ENCODE measurements around the gene COQ4.

COQ4 gene

GRCh38 chr9:128340691-128341434 lies 18.2 kb downstream of the COQ4 start:
- no peak for DNase-seq (ENCODE audit: low read depth)

GRCh38 chr9:128341435-128341849 lies 18.8 kb downstream of the COQ4 start:
- peak; percentile 69 for DNase-seq (ENCODE audit: low read depth)

GRCh38 chr9:128342971-128343680 lies 20.5 kb downstream of the COQ4 start:
- DNase-seq (ENCODE audit: low read depth), result no peak

- no peak for DNase-seq (ENCODE audit: low read depth)
Measured at GRCh38 chr9:128343855-128344254, 21.2 kb downstream of the COQ4 start.

GRCh38 chr9:128344931-128345605 lies 22.4 kb downstream of the COQ4 start:
- DNase-seq (ENCODE audit: low read depth), result no peak

GRCh38 chr9:128349125-128349524 lies 26.5 kb downstream of the COQ4 start:
- no peak for DNase-seq (ENCODE audit: low read depth)

- DNase-seq (ENCODE audit: low read depth), result no peak
Measured at GRCh38 chr9:128349772-128350171, 27.1 kb downstream of the COQ4 start.

- DNase-seq (ENCODE audit: low read depth), result no peak
Measured at GRCh38 chr9:128355451-128355850, 32.8 kb downstream of the COQ4 start.

GRCh38 chr9:128358090-128358489 lies 35.5 kb downstream of the COQ4 start:
- no peak for DNase-seq (ENCODE audit: low read depth)

GRCh38 chr9:128358861-128359260 lies 36.2 kb downstream of the COQ4 start:
- no peak for DNase-seq (ENCODE audit: low read depth)

GRCh38 chr9:128360826-128361225 lies 38.2 kb downstream of the COQ4 start:
- DNase-seq (ENCODE audit: low read depth), result no peak

- DNase-seq (ENCODE audit: low read depth), result no peak
Measured at GRCh38 chr9:128361296-128361985, 38.8 kb downstream of the COQ4 start.

- peak; percentile 78 for DNase-seq (ENCODE audit: low read depth)
Measured at GRCh38 chr9:128361986-128362646, 39.5 kb downstream of the COQ4 start.

- DNase-seq (ENCODE audit: low read depth), result no peak
Measured at GRCh38 chr9:128362774-128363173, 40.1 kb downstream of the COQ4 start.

GRCh38 chr9:128365525-128365924 lies 42.9 kb downstream of the COQ4 start:
- no peak for DNase-seq (ENCODE audit: low read depth)

GRCh38 chr9:128369024-128369706 lies 46.5 kb downstream of the COQ4 start:
- DNase-seq (ENCODE audit: low read depth), result no peak

- peak; percentile 10 for DNase-seq (ENCODE audit: low read depth)
Measured at GRCh38 chr9:128370367-128370751, 47.7 kb downstream of the COQ4 start.

GRCh38 chr9:128370752-128371629 lies 48.4 kb downstream of the COQ4 start, which contains the start of gene URM1:
Gene URM1 (plus strand): TSS chr9:128371374. CDS start chr9:128371381, 7 bp downstream.
- peak; percentile 98 for DNase-seq (ENCODE audit: low read depth)

GRCh38 chr9:128371630-128372117 lies 49.0 kb downstream of the COQ4 start:
- peak; percentile 33 for DNase-seq (ENCODE audit: low read depth)

GRCh38 chr9:128372188-128372641 lies 49.6 kb downstream of the COQ4 start:
- DNase-seq (ENCODE audit: low read depth), result no peak
